ENCODE measurements around the gene CERK. TPM values are rescaled to one million over a fixed set of nuclear protein-coding genes. Genes with fewer than 3 reads are reported as not detected.

Gene CERK
- total and polyA plus RNA-seq, 9 of the 15 experiments (the other 6 are each of a cell fraction or from before 2014, with no cell fraction given) = 1.1 to 14.9 (median 8.7) TPM

DNA sequence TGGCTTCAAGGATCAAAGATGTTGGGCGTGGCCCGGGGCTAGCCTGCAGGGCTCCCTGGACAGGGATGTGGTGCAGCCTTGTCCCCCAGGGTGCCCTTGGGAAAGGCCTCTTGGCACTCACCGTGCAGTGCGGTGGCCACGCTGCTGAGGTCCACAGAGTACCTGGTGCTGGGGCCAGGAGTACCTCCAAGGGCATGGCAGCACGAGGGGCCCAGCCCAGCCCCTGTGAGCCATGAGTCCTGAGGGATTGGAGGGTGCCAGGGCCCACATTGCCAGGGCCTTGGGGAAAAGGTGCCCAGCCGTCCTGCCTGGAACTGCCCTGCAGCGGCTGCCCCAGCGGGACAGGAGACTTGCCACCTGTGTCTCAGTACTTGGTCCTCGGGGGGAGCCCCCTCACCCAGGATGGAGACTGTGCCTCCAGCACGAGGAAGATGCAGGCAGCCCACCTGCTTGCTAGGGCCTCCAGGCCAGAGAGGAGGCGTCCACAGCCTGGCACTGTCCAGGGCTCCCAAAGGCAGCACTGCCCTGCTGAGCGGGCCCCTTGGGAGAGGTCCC is 73.7 kb downstream of the CERK start (continued):
- TF ChIP-seq, protein P1, sequence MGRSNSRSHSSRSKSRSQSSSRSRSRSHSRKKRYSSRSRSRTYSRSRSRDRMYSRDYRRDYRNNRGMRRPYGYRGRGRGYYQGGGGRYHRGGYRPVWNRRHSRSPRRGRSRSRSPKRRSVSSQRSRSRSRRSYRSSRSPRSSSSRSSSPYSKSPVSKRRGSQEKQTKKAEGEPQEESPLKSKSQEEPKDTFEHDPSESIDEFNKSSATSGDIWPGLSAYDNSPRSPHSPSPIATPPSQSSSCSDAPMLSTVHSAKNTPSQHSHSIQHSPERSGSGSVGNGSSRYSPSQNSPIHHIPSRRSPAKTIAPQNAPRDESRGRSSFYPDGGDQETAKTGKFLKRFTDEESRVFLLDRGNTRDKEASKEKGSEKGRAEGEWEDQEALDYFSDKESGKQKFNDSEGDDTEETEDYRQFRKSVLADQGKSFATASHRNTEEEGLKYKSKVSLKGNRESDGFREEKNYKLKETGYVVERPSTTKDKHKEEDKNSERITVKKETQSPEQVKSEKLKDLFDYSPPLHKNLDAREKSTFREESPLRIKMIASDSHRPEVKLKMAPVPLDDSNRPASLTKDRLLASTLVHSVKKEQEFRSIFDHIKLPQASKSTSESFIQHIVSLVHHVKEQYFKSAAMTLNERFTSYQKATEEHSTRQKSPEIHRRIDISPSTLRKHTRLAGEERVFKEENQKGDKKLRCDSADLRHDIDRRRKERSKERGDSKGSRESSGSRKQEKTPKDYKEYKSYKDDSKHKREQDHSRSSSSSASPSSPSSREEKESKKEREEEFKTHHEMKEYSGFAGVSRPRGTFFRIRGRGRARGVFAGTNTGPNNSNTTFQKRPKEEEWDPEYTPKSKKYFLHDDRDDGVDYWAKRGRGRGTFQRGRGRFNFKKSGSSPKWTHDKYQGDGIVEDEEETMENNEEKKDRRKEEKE (IDR thresholded peaks at IDR 0.05; ENCODE audit: borderline replicate concordance in 1 of 2, control insufficient read depth in 1 of 2, low read depth in 2 of 2, low read length in 1 of 2) = no peak
- TF ChIP-seq, protein P2, sequence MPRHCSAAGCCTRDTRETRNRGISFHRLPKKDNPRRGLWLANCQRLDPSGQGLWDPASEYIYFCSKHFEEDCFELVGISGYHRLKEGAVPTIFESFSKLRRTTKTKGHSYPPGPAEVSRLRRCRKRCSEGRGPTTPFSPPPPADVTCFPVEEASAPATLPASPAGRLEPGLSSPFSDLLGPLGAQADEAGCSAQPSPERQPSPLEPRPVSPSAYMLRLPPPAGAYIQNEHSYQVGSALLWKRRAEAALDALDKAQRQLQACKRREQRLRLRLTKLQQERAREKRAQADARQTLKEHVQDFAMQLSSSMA (CRISPR knock-in tag; IDR thresholded peaks at IDR 0.05) = no peak
- TF ChIP-seq, protein P3, sequence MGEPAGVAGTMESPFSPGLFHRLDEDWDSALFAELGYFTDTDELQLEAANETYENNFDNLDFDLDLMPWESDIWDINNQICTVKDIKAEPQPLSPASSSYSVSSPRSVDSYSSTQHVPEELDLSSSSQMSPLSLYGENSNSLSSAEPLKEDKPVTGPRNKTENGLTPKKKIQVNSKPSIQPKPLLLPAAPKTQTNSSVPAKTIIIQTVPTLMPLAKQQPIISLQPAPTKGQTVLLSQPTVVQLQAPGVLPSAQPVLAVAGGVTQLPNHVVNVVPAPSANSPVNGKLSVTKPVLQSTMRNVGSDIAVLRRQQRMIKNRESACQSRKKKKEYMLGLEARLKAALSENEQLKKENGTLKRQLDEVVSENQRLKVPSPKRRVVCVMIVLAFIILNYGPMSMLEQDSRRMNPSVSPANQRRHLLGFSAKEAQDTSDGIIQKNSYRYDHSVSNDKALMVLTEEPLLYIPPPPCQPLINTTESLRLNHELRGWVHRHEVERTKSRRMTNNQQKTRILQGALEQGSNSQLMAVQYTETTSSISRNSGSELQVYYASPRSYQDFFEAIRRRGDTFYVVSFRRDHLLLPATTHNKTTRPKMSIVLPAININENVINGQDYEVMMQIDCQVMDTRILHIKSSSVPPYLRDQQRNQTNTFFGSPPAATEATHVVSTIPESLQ (CRISPR knock-in tag; IDR thresholded peaks at IDR 0.05) = no peak
- no peak for TF ChIP-seq PURB (CRISPR knock-in tag; IDR thresholded peaks at IDR 0.05; ENCODE audit: low read depth)
- TF ChIP-seq, protein P4, sequence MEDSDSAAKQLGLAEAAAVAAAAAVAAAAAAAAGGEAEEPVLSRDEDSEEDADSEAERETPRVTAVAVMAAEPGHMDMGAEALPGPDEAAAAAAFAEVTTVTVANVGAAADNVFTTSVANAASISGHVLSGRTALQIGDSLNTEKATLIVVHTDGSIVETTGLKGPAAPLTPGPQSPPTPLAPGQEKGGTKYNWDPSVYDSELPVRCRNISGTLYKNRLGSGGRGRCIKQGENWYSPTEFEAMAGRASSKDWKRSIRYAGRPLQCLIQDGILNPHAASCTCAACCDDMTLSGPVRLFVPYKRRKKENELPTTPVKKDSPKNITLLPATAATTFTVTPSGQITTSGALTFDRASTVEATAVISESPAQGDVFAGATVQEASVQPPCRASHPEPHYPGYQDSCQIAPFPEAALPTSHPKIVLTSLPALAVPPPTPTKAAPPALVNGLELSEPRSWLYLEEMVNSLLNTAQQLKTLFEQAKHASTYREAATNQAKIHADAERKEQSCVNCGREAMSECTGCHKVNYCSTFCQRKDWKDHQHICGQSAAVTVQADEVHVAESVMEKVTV (CRISPR knock-in tag; IDR thresholded peaks at IDR 0.05) = no peak
- TF ChIP-seq NFIX (CRISPR knock-in tag; IDR thresholded peaks at IDR 0.05; ENCODE audit: low read depth) = no peak
